H1 (cell line): ENCODE results near the gene DOCK9. TPM values are rescaled to one million over a fixed set of nuclear protein-coding genes. Genes with fewer than 3 reads are reported as not detected.

Experiments
- CTCF ChIA-PET: fragments of 300-600 bp; sonication (Branson Sonifier 250); formaldehyde crosslinking; loops from one replicate; lab custom pipeline; 2021; ENCODE audit not compliant: partially characterized antibody; lab: Charles Lee
- POLR2A ChIA-PET: fragments of 300-600 bp; sonication (Branson Sonifier 250); formaldehyde crosslinking; loops from one replicate; lab custom pipeline; 2021; ENCODE audit warnings: inconsistent platforms; ENCODE audit not compliant: partially characterized antibody; lab: Charles Lee
- DNase-seq, 2 experiments: peaks; one replicate each; pipeline versions ENCODE4 v3.0.0 to v3.0.0-alpha.2; 2010 to 2022; ENCODE audit warnings: low spot score in 2 of 2, low read depth in 1 of 2, mixed read lengths in 1 of 2
- FAIRE-seq: peaks from 2 replicates; lab custom pipeline; 2011; peaks lifted over from hg19 to GRCh38; lab: Jason Lieb, UNC
- H2AFZ ChIP-seq: 2 replicates; pipeline ENCODE4 v1.8.1; 2012; ENCODE audit warnings: low read length, inconsistent platforms
- H2AK5ac ChIP-seq: 2 replicates; pipeline ENCODE4 v1.6.1; 2013; ENCODE audit warnings: low read depth, low read length
- H2BK120ac ChIP-seq: replicated peaks from 2 replicates; pipeline ENCODE3; 2013; ENCODE audit warnings: low read depth, low read length, inconsistent platforms
- H2BK12ac ChIP-seq: 2 replicates; pipeline ENCODE4 v1.6.1; 2013; ENCODE audit warnings: low read depth, low read length
- H2BK15ac ChIP-seq: 2 replicates; pipeline ENCODE4 v1.6.1; 2013; ENCODE audit warnings: low read length
- H2BK20ac ChIP-seq: 2 replicates; pipeline ENCODE4 v1.6.1; 2013; ENCODE audit warnings: low read length
- H2BK5ac ChIP-seq: 2 replicates; pipeline ENCODE4 v1.6.1; 2013; ENCODE audit warnings: low read depth, low read length
- H3K14ac ChIP-seq: 2 replicates; pipeline ENCODE4 v1.6.1; 2013; ENCODE audit warnings: inconsistent platforms; ENCODE audit not compliant: insufficient read length
- H3K18ac ChIP-seq: 2 replicates; pipeline ENCODE4 v1.6.1; 2013; ENCODE audit warnings: low read length; ENCODE audit errors: extremely low read depth
- H3K23ac ChIP-seq: 2 replicates; pipeline ENCODE4 v1.6.1; 2013; ENCODE audit warnings: inconsistent platforms; ENCODE audit not compliant: insufficient read length
- H3K23me2 ChIP-seq: 2 replicates; pipeline ENCODE4 v1.6.1; 2013; ENCODE audit warnings: low read depth, low read length
- H3K27ac ChIP-seq: 2 replicates; pipeline ENCODE4 v1.6.1; 2011; ENCODE audit warnings: low read depth, low read length, inconsistent platforms
- H3K27me3 ChIP-seq, 4 experiments: replicated peaks in 1 of 4; 1 replicate in 1 of 4; 2 replicates in 3 of 4; pipeline versions ENCODE4 v1.6.1 to v1.8.1; 2011 to 2013; ENCODE audit warnings: low read length in 3 of 4, mild to moderate bottlenecking in 3 of 4, inconsistent platforms in 2 of 4, mixed read lengths in 2 of 4, moderate library complexity in 1 of 4; ENCODE audit not compliant: control insufficient read depth in 3 of 4, insufficient read depth in 3 of 4; ENCODE audit errors: extremely low read depth in 1 of 4
- H3K36me3 ChIP-seq, 4 experiments: 2 replicates each; pipeline versions ENCODE4 v1.6.1 to v1.8.1; 2011 to 2013; ENCODE audit warnings: mild to moderate bottlenecking in 4 of 4, low read length in 3 of 4, moderate library complexity in 2 of 4, control low read depth in 1 of 4, inconsistent platforms in 1 of 4; ENCODE audit not compliant: insufficient read depth in 4 of 4, control insufficient read depth in 2 of 4
- H3K4ac ChIP-seq: replicated peaks from 2 replicates; pipeline ENCODE3; 2013; ENCODE audit warnings: low read length, low read depth, mixed read lengths, inconsistent platforms; ENCODE audit not compliant: insufficient read length
- H3K4me1 ChIP-seq, 4 experiments: replicated peaks in 1 of 4; 1 replicate in 1 of 4; 2 replicates in 3 of 4; pipeline versions ENCODE4 v1.6.1 to v1.8.1; 2011 to 2013; ENCODE audit warnings: low read length in 3 of 4, inconsistent platforms in 2 of 4, mixed read lengths in 1 of 4; ENCODE audit not compliant: insufficient read depth in 4 of 4, control insufficient read depth in 3 of 4
- H3K4me2 ChIP-seq, 2 experiments: 2 replicates each; pipeline versions ENCODE4 v1.6.1 to v1.8.1; 2011 to 2013; ENCODE audit warnings: low read depth in 2 of 2, low read length in 2 of 2, control low read depth in 1 of 2, inconsistent platforms in 1 of 2, mild to moderate bottlenecking in 1 of 2; ENCODE audit not compliant: insufficient read depth in 1 of 2
- H3K4me3 ChIP-seq, 4 experiments: fragments of 200-600, 300-600 bp in 1 of 4; sonication (generic), shearing (Covaris generic), sonication (Bioruptor Twin) in 1 of 4; 2 replicates each; pipeline versions ENCODE4 v1.5.1 to v1.8.1; 2011 to 2016; ENCODE audit warnings: low read length in 4 of 4, low read depth in 3 of 4, control low read depth in 2 of 4, inconsistent platforms in 2 of 4, mild to moderate bottlenecking in 2 of 4, mixed read lengths in 1 of 4, moderate library complexity in 1 of 4; ENCODE audit not compliant: insufficient read depth in 2 of 4; ENCODE audit errors: extremely low read depth in 1 of 4
- H3K56ac ChIP-seq: replicated peaks from 2 replicates; pipeline ENCODE3; 2013; ENCODE audit warnings: low read depth, mild to moderate bottlenecking, mixed read lengths, low read length, inconsistent platforms; ENCODE audit not compliant: insufficient read length
- H3K79me1 ChIP-seq: 2 replicates; pipeline ENCODE4 v1.6.1; 2013; ENCODE audit warnings: low read depth, low read length, control low read depth
- H3K79me2 ChIP-seq, 2 experiments: 2 replicates each; pipeline versions ENCODE4 v1.6.1 to v1.8.1; 2012 to 2013; ENCODE audit warnings: low read length in 2 of 2, mild to moderate bottlenecking in 2 of 2, inconsistent platforms in 1 of 2; ENCODE audit not compliant: insufficient read depth in 2 of 2, control insufficient read depth in 1 of 2
- H3K9ac ChIP-seq, 4 experiments: replicated peaks in 1 of 4; 1 replicate in 1 of 4; 2 replicates in 3 of 4; pipeline versions ENCODE4 v1.6.1 to v1.8.1; 2011 to 2013; ENCODE audit warnings: low read depth in 3 of 4, low read length in 3 of 4, control low read depth in 2 of 4, mild to moderate bottlenecking in 2 of 4, moderate library complexity in 2 of 4, inconsistent platforms in 1 of 4; ENCODE audit errors: extremely low read depth in 1 of 4
- H3K9me3 ChIP-seq, 2 experiments: 2 replicates each; pipeline versions ENCODE4 v1.6.1 to v1.8.1; 2012 to 2013; ENCODE audit warnings: mild to moderate bottlenecking in 2 of 2, moderate library complexity in 2 of 2, control low read depth in 1 of 2, inconsistent platforms in 1 of 2, low read depth in 1 of 2, low read length in 1 of 2, mixed read lengths in 1 of 2; ENCODE audit not compliant: insufficient read depth in 2 of 2
- H4K20me1 ChIP-seq, 2 experiments: replicated peaks in 1 of 2; 2 replicates each; pipeline versions ENCODE3 to v1.8.1; 2011 to 2013; ENCODE audit warnings: inconsistent platforms in 2 of 2, low read length in 2 of 2, mild to moderate bottlenecking in 1 of 2; ENCODE audit not compliant: insufficient read depth in 2 of 2, control insufficient read depth in 1 of 2
- H4K5ac ChIP-seq: 2 replicates; pipeline ENCODE4 v1.6.1; 2013; ENCODE audit warnings: low read length, low read depth, mixed read lengths, inconsistent platforms; ENCODE audit not compliant: insufficient read length
- H4K8ac ChIP-seq: 2 replicates; pipeline ENCODE4 v1.8.0; 2013; ENCODE audit warnings: mild to moderate bottlenecking, moderate library complexity, low read length, inconsistent platforms; ENCODE audit not compliant: insufficient read depth; ENCODE audit errors: extremely low read depth
- H4K91ac ChIP-seq: replicated peaks from 2 replicates; pipeline ENCODE3; 2013; ENCODE audit warnings: low read length, mixed read lengths, inconsistent platforms; ENCODE audit not compliant: insufficient read length
- BACH1 ChIP-seq: IDR thresholded peaks from 2 replicates; pipeline ENCODE4 v1.6.1; 2012; ENCODE audit warnings: low read length, improper control_type of control experiment
- RAD21 ChIP-seq, 2 experiments: IDR thresholded peaks in 1 of 2; conservative IDR thresholded peaks in 1 of 2; 2 replicates each; pipeline ENCODE4 v1.6.1; 2011; ENCODE audit warnings: low read depth in 2 of 2, low read length in 2 of 2, improper control_type of control experiment in 1 of 2, inconsistent platforms in 1 of 2, mild to moderate bottlenecking in 1 of 2, moderate library complexity in 1 of 2
- whole genome bisulfite sequencing, 2 experiments: shearing (Covaris generic) in 1 of 2; methylation state at CpG; one replicate each; pipeline versions ENCODE4 v1.1.6 to v1.1.7; 2013 to 2015; ENCODE audit warnings: low lambda C conversion rate in 2 of 2, mixed read lengths in 2 of 2, inconsistent platforms in 1 of 2, low coverage in 1 of 2, missing lambda C conversion rate in 1 of 2; ENCODE audit not compliant: insufficient replicate concordance in 2 of 2, insufficient coverage in 1 of 2, insufficient read length in 1 of 2; ENCODE audit errors: extremely low coverage in 1 of 2, missing lambda C conversion rate in 1 of 2; 5-methylcytosine and 5-hydroxymethylcytosine counted together
- polyA plus RNA-seq, 7 experiments: library from polyadenylated mRNA; depleted of rRNA in 3 of 7; stranded (reverse) in 5 of 7; unstranded in 2 of 7; fragments of >200 nt in 5 of 7; fragments of 200-250 nt in 2 of 7; gene quantifications; 1 replicate in 5 of 7; 2 replicates in 1 of 7; 4 replicates in 1 of 7; pipeline versions ENCODE4 v1.2.1 to v1.2.3, GENCODE V29; 2011 to 2013; ENCODE audit warnings: missing spikeins in 2 of 7, mixed read lengths in 2 of 7
- total RNA-seq: library from RNA; stranded (reverse); fragmentation: NEBNext Ultra II Directional; extraction: Animal tissue kit (Norgen Biotek cat#: 25700); gene quantifications from 2 replicates; pipeline ENCODE4 v1.2.1, GENCODE V29; 2021
- TF ChIP-seq, protein P1 (sequence below), 3 experiments: IDR thresholded peaks; 1 replicate in 2 of 3; 2 replicates in 1 of 3; pipeline versions ENCODE4 v1.5.1 to v1.6.1; 2011; ENCODE audit warnings: low read length in 3 of 3, mild to moderate bottlenecking in 3 of 3, inconsistent platforms in 2 of 3, low read depth in 1 of 3, moderate library complexity in 1 of 3; ENCODE audit not compliant: insufficient read depth in 1 of 3; ENCODE audit errors: control extremely low read depth in 1 of 3

The DOCK9 gene
- total and polyA plus RNA-seq, 2 of the 8 experiments (the other 6 are each of a cell fraction or from before 2014, with no cell fraction given): 21.6 to 31.5 TPM

GRCh38 chr13:98751367-98751782, 226.5 kb downstream of the DOCK9 start:
- H4K8ac ChIP-seq: peak overlapping the region; percentile 68
- WGBS, 2 experiments: 64% methylated on average over 8 of the region's 8 CpGs; no CpG with 5 or more reads in 1 of the 2 experiments
- CTCF ChIA-PET: interaction anchor here (1.0 to 1.4 kb wide), 6 partner anchors 10 to 98 kb away, joined by 3 to 5 read pairs (median 4); no protein-coding TSS in a partner anchor
- no peak overlapping the region for H4K91ac ChIP-seq
- H3K4me1 ChIP-seq: peaks cover 0 to 10% (median 6%) of the 10 kb centered on the region in 4 experiments; a peak in 4 of 7 replicates
- H3K23ac ChIP-seq: no peak overlapping the region
- no peaks in the 10 kb centered on the region for H3K36me3 ChIP-seq
- POLR2A ChIA-PET: interaction anchor here (1.1 to 2.0 kb wide), 3 partner anchors 10 to 24 kb away, joined by 3 to 8 read pairs (median 3); no protein-coding TSS in a partner anchor
- H2BK120ac ChIP-seq: no peak overlapping the region
- H3K56ac ChIP-seq: no peak overlapping the region
- no peaks in the 10 kb centered on the region for H3K9me3 ChIP-seq
- peak overlapping the region in 2 of 4 experiments; percentile 46 to 61; a peak in 4 of 8 replicates for H3K4me3 ChIP-seq
- no peak overlapping the region for H3K14ac ChIP-seq
- no peak overlapping the region for H3K27ac ChIP-seq
- H3K27me3 ChIP-seq: peaks cover 0 to 23% (median 16%) of the 10 kb centered on the region in 4 experiments; a peak in 6 of 7 replicates
- H2BK20ac ChIP-seq: no peak overlapping the region
- no peak overlapping the region for H3K18ac ChIP-seq
- H2BK12ac ChIP-seq: no peak overlapping the region
- H3K4me2 ChIP-seq: peak overlapping the region; percentile 74 to 79
- H2BK5ac ChIP-seq: no peak overlapping the region
- TF ChIP-seq, protein P1, sequence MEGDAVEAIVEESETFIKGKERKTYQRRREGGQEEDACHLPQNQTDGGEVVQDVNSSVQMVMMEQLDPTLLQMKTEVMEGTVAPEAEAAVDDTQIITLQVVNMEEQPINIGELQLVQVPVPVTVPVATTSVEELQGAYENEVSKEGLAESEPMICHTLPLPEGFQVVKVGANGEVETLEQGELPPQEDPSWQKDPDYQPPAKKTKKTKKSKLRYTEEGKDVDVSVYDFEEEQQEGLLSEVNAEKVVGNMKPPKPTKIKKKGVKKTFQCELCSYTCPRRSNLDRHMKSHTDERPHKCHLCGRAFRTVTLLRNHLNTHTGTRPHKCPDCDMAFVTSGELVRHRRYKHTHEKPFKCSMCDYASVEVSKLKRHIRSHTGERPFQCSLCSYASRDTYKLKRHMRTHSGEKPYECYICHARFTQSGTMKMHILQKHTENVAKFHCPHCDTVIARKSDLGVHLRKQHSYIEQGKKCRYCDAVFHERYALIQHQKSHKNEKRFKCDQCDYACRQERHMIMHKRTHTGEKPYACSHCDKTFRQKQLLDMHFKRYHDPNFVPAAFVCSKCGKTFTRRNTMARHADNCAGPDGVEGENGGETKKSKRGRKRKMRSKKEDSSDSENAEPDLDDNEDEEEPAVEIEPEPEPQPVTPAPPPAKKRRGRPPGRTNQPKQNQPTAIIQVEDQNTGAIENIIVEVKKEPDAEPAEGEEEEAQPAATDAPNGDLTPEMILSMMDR (IDR thresholded peaks at IDR 0.05; ENCODE audit: control extremely low read depth in 1 of 3, insufficient read depth in 1 of 3, low read depth in 1 of 3, low read length in 3 of 3): peak in 1 of 3 experiments; percentile 27; a peak in 1 of 4 replicates
- TF ChIP-seq RAD21 (IDR thresholded peaks at IDR 0.05 in 1 of 2, conservative IDR thresholded peaks at IDR 0.05 in 1 of 2; ENCODE audit: low read depth in 2 of 2, low read length in 2 of 2) (0 out of 4 replicates have a peak, but pooled peaks of 1 of the 2 experiments have one; percentile 2), BACH1 (no peak)
- no peaks in the 10 kb centered on the region for H3K79me2 ChIP-seq
- H4K20me1 ChIP-seq: no peaks in the 10 kb centered on the region
- no peak overlapping the region for H2AFZ ChIP-seq
- H2AK5ac ChIP-seq: no peak overlapping the region
- no peak overlapping the region for H4K5ac ChIP-seq
- FAIRE-seq (peak; percentile 60), DNase-seq (peak in 1 of 2 experiments; percentile 59)
- no peak overlapping the region for H3K4ac ChIP-seq
- H3K23me2 ChIP-seq: peaks cover 13% of the 10 kb centered on the region; the same call in 1 of the 2 replicates
- H3K79me1 ChIP-seq: no peaks in the 10 kb centered on the region
- no peak overlapping the region for H2BK15ac ChIP-seq
- H3K9ac ChIP-seq: no peak overlapping the region
